Heart left ventricle (tissue), 16 donors: Measurements from ENCODE around the gene LACRT. TPM values are rescaled to one million over a fixed set of nuclear protein-coding genes. Genes with fewer than 3 reads are reported as not detected.

Experiments
- ATAC-seq, 4 donors: fragments of 200-7000 bp; cut with Tn5 transposase; one replicate each; pipeline ENCODE4 v1.9.1; 2020 to 2022; ENCODE audit warnings: moderate library complexity in 4 of 4, mild to moderate bottlenecking in 3 of 4, moderate number of reproducible peaks in 1 of 4
- DNase-seq, 5 donors: peaks; one replicate each; pipeline ENCODE4 v3.0.0-alpha.2; 2020
- H3K27ac ChIP-seq, 12 donors: fragments of 200-600 bp; sonication (generic) in 4 of 12; one replicate each; pipeline versions ENCODE4 v1.5.0 to v1.8.0; 2016 to 2022; ENCODE audit warnings: mild to moderate bottlenecking in 2 of 12
- H3K27me3 ChIP-seq, 9 donors: fragments of 200-600 bp; sonication (generic) in 2 of 9; one replicate each; pipeline versions ENCODE4 v1.5.1 to v1.8.0; 2016 to 2022; ENCODE audit warnings: mild to moderate bottlenecking in 3 of 9
- H3K36me3 ChIP-seq, 9 donors: fragments of 200-600 bp; sonication (generic) in 2 of 9; one replicate each; pipeline versions ENCODE4 v1.5.0 to v1.8.0; 2018 to 2022; ENCODE audit warnings: mild to moderate bottlenecking in 2 of 9
- H3K4me1 ChIP-seq, 12 donors: fragments of 200-600 bp; sonication (generic) in 4 of 12; one replicate each; pipeline versions ENCODE4 v1.5.0 to v1.8.0; 2016 to 2022; ENCODE audit warnings: mild to moderate bottlenecking in 3 of 12
- H3K4me3 ChIP-seq, 12 donors: fragments of 200-600 bp; sonication (generic) in 4 of 12; one replicate each; pipeline versions ENCODE4 v1.5.0 to v1.8.0; 2017 to 2022; ENCODE audit warnings: mild to moderate bottlenecking in 9 of 12, moderate library complexity in 4 of 12
- H3K9me3 ChIP-seq, 12 donors: fragments of 200-600 bp; sonication (generic) in 4 of 12; one replicate each; pipeline versions ENCODE4 v1.5.0 to v1.8.0; 2016 to 2022; ENCODE audit warnings: mild to moderate bottlenecking in 1 of 12
- CTCF ChIP-seq, 12 donors: fragments of 200-600 bp; sonication (generic) in 4 of 12; IDR thresholded peaks; one replicate each; pipeline versions ENCODE4 v1.5.0 to v1.8.0; 2018 to 2022; ENCODE audit warnings: antibody characterized with exemption in 12 of 12, mild to moderate bottlenecking in 5 of 12
- POLR2A ChIP-seq, 2 donors: fragments of 450-650 bp; IDR thresholded peaks; one replicate each; pipeline ENCODE4 v1.6.1; 2017; ENCODE audit warnings: antibody characterized with exemption in 2 of 2, mild to moderate bottlenecking in 2 of 2, moderate library complexity in 2 of 2
- WGBS, 4 donors: extraction: QIAGEN DNeasy Blood & Tissue Kit in 2 of 4; methylation state at CpG; one replicate each; pipeline versions ENCODE4 v1.1.5 to v1.1.7; 2013 to 2018; 5-methylcytosine and 5-hydroxymethylcytosine counted together
- intact Hi-C, 10 donors: fragments of 100-400 bp; cut with DNase I; formaldehyde crosslinking; loops; one replicate each; pipeline versions ENCODE4 v1.11.1 to v1.14.2; 2022
- polyA plus RNA-seq, 2 donors: library from polyadenylated mRNA; stranded (reverse); fragments of 200-250 nt; gene quantifications; one replicate each; pipeline ENCODE4 v1.2.3, GENCODE V29; 2013
- total RNA-seq, 9 donors: library from RNA; depleted of rRNA in 2 of 9; stranded (reverse); fragments of >200 nt in 2 of 9; fragmentation: NEBNext Ultra II Directional in 3 of 9; extraction: Animal tissue kit (Norgen Biotek cat#: 25700) in 3 of 9; gene quantifications; one replicate each; pipeline versions ENCODE4 v1.1.0 to v1.2.4, GENCODE V29; 2016 to 2023
- donor health status: ischemic (EF 13 %, LVEDD 7.1; RV severe dilation, severe dysfunction).
- donor health status: healthy with polysubstance abuse.
- donor health status: DM: no; HTN: yes; CAD: no.
- donor health status: DM: no; HTN: no; CAD: no.
- donor health status: ischemic (EF 25% LVEDD 6.9; RV normal size, moderate dysfunction).
- donor health status: ischemic (EF 25% LVEDD 5.7; RV mildly dilated, moderate dysfunction).
- donor health status: healthy.
- donor health status: DM: yes; HTN: yes; CAD: no.
- donor health status: ischemic (EF 35%, LVEDD 5.7; RV mildly dilated, moderate dysfunction).
- donor health status: nonischemic (EF 11% LVEDD 7.7; RV severe dilation, severe dysfunction).
- donor health status: DM: yes; HTN: yes; CAD: no.
- donor health status: PGD.
- donor health status: ischemic (EF 29% LVEDD 5.4; RV normal size, mild dysfunction).
- donor health status: nonischemic (EF 23%, LVEDD 6.1; RV moderate dilation, normal function).

The LACRT gene
- total and polyA plus RNA-seq, 11 donors = not detected

DNA sequence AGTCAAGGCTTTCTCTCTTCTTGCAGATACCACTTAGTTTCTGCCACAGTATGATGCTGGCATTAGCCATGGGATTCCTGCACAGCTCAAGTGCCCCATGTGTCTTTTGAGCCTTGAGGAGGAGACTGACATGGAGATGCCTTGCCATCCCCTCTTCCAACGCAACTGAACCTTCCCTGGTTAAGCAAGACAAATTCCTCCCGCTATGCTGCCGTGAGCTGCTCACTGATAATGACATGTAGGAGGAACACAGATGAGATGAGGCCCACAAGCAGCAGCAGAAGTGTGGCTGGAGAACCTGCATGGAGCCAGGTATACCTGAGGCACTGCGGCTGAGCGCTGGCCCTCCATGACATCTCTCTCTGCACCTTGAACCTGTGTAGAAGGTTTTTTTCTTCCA is 30.8 kb downstream of the LACRT start:
- Histone ChIP-seq H3K4me3 (no peak overlapping the region), H3K36me3 (no peaks in the 10 kb centered on the region), H3K27ac (no peak overlapping the region), H3K4me1 (no peaks in the 10 kb centered on the region), H3K9me3 (no peaks in the 10 kb centered on the region), H3K27me3 (peaks cover 0 to 4% (median 0%) of the 10 kb centered on the region in 9 donors)
- WGBS, 4 donors = 81 to 85% (median 83%) methylated on average over 5 of the region's 5 CpGs
- intact Hi-C loops = loop anchor here in 4 of 10 donors (2.0 to 10.0 kb wide), 3 partner anchors 23 to 353 kb away; no protein-coding TSS in a partner anchor
- ATAC-seq = no peak
- DNase-seq = no peak
- TF ChIP-seq POLR2A (IDR thresholded peaks at IDR 0.05) = no peak
- no peak for TF ChIP-seq CTCF (IDR thresholded peaks at IDR 0.05)

- Histone ChIP-seq H3K27ac (no peak overlapping the region), H3K4me1 (no peaks in the 10 kb centered on the region), H3K9me3 (no peaks in the 10 kb centered on the region), H3K36me3 (no peaks in the 10 kb centered on the region), H3K4me3 (no peak overlapping the region), H3K27me3 (no peaks in the 10 kb centered on the region)
- TF ChIP-seq CTCF (IDR thresholded peaks at IDR 0.05) = peak; percentile 51 to 82 (median 68)
- no peak for TF ChIP-seq POLR2A (IDR thresholded peaks at IDR 0.05)
- intact Hi-C loops = loop anchor here in 4 of 10 donors (2.0 to 10.0 kb wide), 3 partner anchors 22 to 354 kb away; no protein-coding TSS in a partner anchor
- ATAC-seq (peak in 3 of 4 donors; percentile 65 to 82 (median 79)), DNase-seq (peak in 2 of 5 donors; percentile 40 to 53)
- WGBS, 4 donors = 17 to 26% (median 23%) methylated on average over 7 to 8 of the region's 8 CpGs
Observed at GRCh38 chr12:54603173-54603814, 31.4 kb downstream of the LACRT start.

GRCh38 chr12:54602661-54603060 is 32.0 kb downstream of the LACRT start:
- Histone ChIP-seq H3K9me3 (no peaks in the 10 kb centered on the region), H3K4me1 (no peaks in the 10 kb centered on the region), H3K36me3 (no peaks in the 10 kb centered on the region), H3K4me3 (no peak overlapping the region), H3K27me3 (no peaks in the 10 kb centered on the region), H3K27ac (no peak overlapping the region)
- DNase-seq (no peak), ATAC-seq (no peak)
- TF ChIP-seq POLR2A (IDR thresholded peaks at IDR 0.05) (no peak), CTCF (IDR thresholded peaks at IDR 0.05) (no peak)
- 49 to 57% (median 53%) methylated on average over 2 of the region's 2 CpGs for WGBS, 4 donors
- intact Hi-C loops = loop anchor here in 4 of 10 donors (2.0 to 10.0 kb wide), 3 partner anchors 22 to 355 kb away; no protein-coding TSS in a partner anchor

DNA sequence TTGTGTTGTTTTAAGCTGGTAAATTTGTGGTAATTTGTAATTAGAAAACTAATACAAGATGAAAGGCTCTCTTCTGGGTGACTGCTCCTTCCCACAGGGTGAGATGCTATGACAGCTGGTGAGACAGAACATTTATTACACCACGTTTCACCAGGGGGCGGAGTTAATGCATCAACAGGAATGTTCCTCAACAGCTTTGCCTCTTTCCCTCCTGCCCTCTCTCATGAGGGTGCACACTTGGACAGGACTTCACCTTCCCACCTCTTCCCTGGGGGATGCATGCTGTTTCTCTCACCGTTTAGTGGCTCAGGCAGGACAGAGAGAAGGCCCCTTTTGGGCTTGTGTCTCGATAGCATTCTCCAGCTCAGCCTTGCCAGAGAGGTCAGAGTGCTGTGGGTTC is 32.9 kb downstream of the LACRT start:
- Histone ChIP-seq H3K9me3 (no peaks in the 10 kb centered on the region), H3K27me3 (no peaks in the 10 kb centered on the region), H3K27ac (no peak overlapping the region), H3K36me3 (no peaks in the 10 kb centered on the region), H3K4me1 (no peaks in the 10 kb centered on the region), H3K4me3 (no peak overlapping the region)
- DNase-seq (no peak), ATAC-seq (no peak)
- intact Hi-C loops = loop anchor here in 4 of 10 donors (2.0 to 10.0 kb wide), 3 partner anchors 21 to 355 kb away; no protein-coding TSS in a partner anchor
- WGBS, 4 donors = 55 to 61% (median 60%) methylated on average over 4 of the region's 4 CpGs
- TF ChIP-seq POLR2A (IDR thresholded peaks at IDR 0.05) = no peak
- TF ChIP-seq CTCF (IDR thresholded peaks at IDR 0.05) = no peak
